Mammary epithelial cell (primary cell): ENCODE results near the gene PLEKHA6.

ENCODE experiments used
- CTCF ChIP-seq, 2 donors: IDR thresholded peaks in 1 of 2; conservative IDR thresholded peaks in 1 of 2; 2 replicates each; pipeline ENCODE4 v1.5.1; 2011 to 2012; ENCODE audit warnings: inconsistent platforms in 2 of 2, low read length in 2 of 2, mild to moderate bottlenecking in 2 of 2, control low read depth in 1 of 2, low read depth in 1 of 2; ENCODE audit not compliant: insufficient read depth in 1 of 2; ENCODE audit errors: extremely low read depth in 1 of 2
- EZH2 ChIP-seq: IDR thresholded peaks from 2 replicates; pipeline ENCODE4 v1.6.1; 2012; ENCODE audit warnings: low read length, inconsistent platforms, borderline replicate concordance

- TF ChIP-seq EZH2 (no peak), CTCF (conservative IDR thresholded peaks at IDR 0.05 in 1 of 2, IDR thresholded peaks at IDR 0.05 in 1 of 2; ENCODE audit: extremely low read depth in 1 of 2, insufficient read depth in 1 of 2, low read depth in 1 of 2, low read length in 2 of 2) (no peak)
Measured at GRCh38 chr1:204320382-204320804, 39.3 kb downstream of the PLEKHA6 start.
